Esophagus squamous epithelium (tissue), 4 donors: ENCODE results near the gene MEGF6.

Source experiments
- CTCF ChIP-seq, 6 experiments: fragments of 450-650 bp in 4 of 6; fragments of 200-600 bp in 2 of 6; sonication (generic) in 2 of 6; IDR thresholded peaks; one replicate each; pipeline ENCODE4 v1.5.1; 2016 to 2019; ENCODE audit warnings: antibody characterized with exemption in 6 of 6, mild to moderate bottlenecking in 4 of 6, moderate library complexity in 4 of 6
- POLR2A ChIP-seq, 4 donors: fragments of 450-650 bp; IDR thresholded peaks; one replicate each; pipeline ENCODE4 v1.6.1; 2017; ENCODE audit warnings: antibody characterized with exemption in 4 of 4, mild to moderate bottlenecking in 4 of 4, moderate library complexity in 3 of 4

GRCh38 chr1:3650248-3651025 lies 39.1 kb upstream of the MEGF6 start:
- TF ChIP-seq CTCF (IDR thresholded peaks at IDR 0.05), result no peak
- TF ChIP-seq POLR2A (IDR thresholded peaks at IDR 0.05), result no peak
